Fibroblast of villous mesenchyme (primary cell): ENCODE data around the gene TTLL5. TPM values are rescaled to one million over a fixed set of nuclear protein-coding genes. Genes with fewer than 3 reads are reported as not detected.

ENCODE experiments used
- DNase-seq: peaks from one replicate; pipeline ENCODE4 v3.0.0-alpha.2; 2010; ENCODE audit warnings: low read depth
- H3K4me3 ChIP-seq: 2 replicates; pipeline ENCODE4 v1.5.1; 2011; ENCODE audit warnings: low read depth, mild to moderate bottlenecking, low read length
- CTCF ChIP-seq: IDR thresholded peaks from 2 replicates; pipeline ENCODE4 v1.5.1; 2012; ENCODE audit warnings: low read depth, mild to moderate bottlenecking, low read length; ENCODE audit not compliant: insufficient read depth
- total RNA-seq: library from RNA; depleted of rRNA; stranded (reverse); fragments of >200 nt; gene quantifications from 2 replicates; pipeline ENCODE4 v1.2.3, GENCODE V29; 2012

The TTLL5 gene
- total RNA-seq, 1 donor = 33.7 TPM

- TF ChIP-seq CTCF = no peak
- H3K4me3 ChIP-seq = no peak overlapping the region
- no peak for DNase-seq
Observed at GRCh38 chr14:75771595-75771994, 110.5 kb downstream of the TTLL5 start.

GRCh38 chr14:75773046-75773445, 112.0 kb downstream of the TTLL5 start:
- no peak for TF ChIP-seq CTCF
- H3K4me3 ChIP-seq = no peak overlapping the region
- no peak for DNase-seq

GRCh38 chr14:75781096-75781495, 120.0 kb downstream of the TTLL5 start:
- H3K4me3 ChIP-seq = no peak overlapping the region
- no peak for DNase-seq
- no peak for TF ChIP-seq CTCF

- no peak for TF ChIP-seq CTCF
- no peak overlapping the region for H3K4me3 ChIP-seq
- no peak for DNase-seq
Observed at GRCh38 chr14:75783184-75783583, 122.1 kb downstream of the TTLL5 start.

- no peak for TF ChIP-seq CTCF
- DNase-seq = no peak
- no peak overlapping the region for H3K4me3 ChIP-seq
Observed at GRCh38 chr14:75783602-75784313, 122.7 kb downstream of the TTLL5 start.

GRCh38 chr14:75784314-75784686, 123.3 kb downstream of the TTLL5 start:
- DNase-seq = no peak
- no peak overlapping the region for H3K4me3 ChIP-seq
- no peak for TF ChIP-seq CTCF

- DNase-seq = peak; percentile 65
- no peak overlapping the region for H3K4me3 ChIP-seq
- TF ChIP-seq CTCF = peak; percentile 40
Observed at GRCh38 chr14:75793806-75794205, 132.8 kb downstream of the TTLL5 start.
